Fibroblast of lung (primary cell): ENCODE measurements around the gene SPNS3. TPM values are rescaled to one million over a fixed set of nuclear protein-coding genes. Genes with fewer than 3 reads are reported as not detected.

Source experiments
- DNase-seq, 2 donors: peaks; one replicate each; pipeline versions ENCODE4 v3.0.0 to v3.0.0-alpha.2; 2010; ENCODE audit warnings: low read depth in 2 of 2
- H2AFZ ChIP-seq: 2 replicates; pipeline ENCODE4 v1.5.1; 2012; ENCODE audit warnings: low read length, control low read depth, inconsistent platforms
- H3K27ac ChIP-seq: 2 replicates; pipeline ENCODE4 v1.5.1; 2011; ENCODE audit warnings: low read length, control low read depth; ENCODE audit not compliant: insufficient read depth
- H3K27me3 ChIP-seq: 2 replicates; pipeline ENCODE4 v1.5.1; 2011; ENCODE audit warnings: mild to moderate bottlenecking, low read length; ENCODE audit not compliant: control insufficient read depth, insufficient read depth
- H3K36me3 ChIP-seq: 2 replicates; pipeline ENCODE4 v1.5.1; 2011; ENCODE audit warnings: low read length; ENCODE audit not compliant: control insufficient read depth, insufficient read depth
- H3K4me1 ChIP-seq: 2 replicates; pipeline ENCODE4 v1.5.1; 2011; ENCODE audit warnings: low read length; ENCODE audit not compliant: control insufficient read depth, insufficient read depth; ENCODE audit errors: extremely low read depth
- H3K4me2 ChIP-seq: 2 replicates; pipeline ENCODE4 v1.5.1; 2011; ENCODE audit warnings: low read length, control low read depth; ENCODE audit not compliant: insufficient read depth; ENCODE audit errors: extremely low read depth
- H3K4me3 ChIP-seq, 4 experiments: fragments of 200-600 bp in 1 of 4; sonication (generic) in 1 of 4; replicated peaks in 1 of 4; 2 replicates each; pipeline ENCODE4 v1.5.1; 2011 to 2016; ENCODE audit warnings: low read length in 4 of 4, low read depth in 3 of 4, mild to moderate bottlenecking in 3 of 4, control low read depth in 2 of 4, inconsistent platforms in 1 of 4, mixed read lengths in 1 of 4; ENCODE audit not compliant: insufficient read depth in 1 of 4; ENCODE audit errors: control extremely low read depth in 1 of 4
- H3K79me2 ChIP-seq: 2 replicates; pipeline ENCODE4 v1.5.1; 2012; ENCODE audit warnings: mild to moderate bottlenecking, low read length, inconsistent platforms; ENCODE audit not compliant: control insufficient read depth, insufficient read depth
- H3K9ac ChIP-seq: 2 replicates; pipeline ENCODE4 v1.5.1; 2011; ENCODE audit warnings: mild to moderate bottlenecking, low read length, control low read depth; ENCODE audit not compliant: insufficient read depth
- H3K9me3 ChIP-seq: 2 replicates; pipeline ENCODE4 v1.5.1; 2012; ENCODE audit warnings: low read depth, low read length; ENCODE audit not compliant: control insufficient read depth, insufficient read depth
- H4K20me1 ChIP-seq: 2 replicates; pipeline ENCODE4 v1.5.1; 2011; ENCODE audit warnings: low read length; ENCODE audit not compliant: control insufficient read depth, insufficient read depth; ENCODE audit errors: extremely low read depth
- EZH2 ChIP-seq: IDR thresholded peaks from 2 replicates; pipeline ENCODE4 v1.5.1; 2012; ENCODE audit warnings: low read length, control low read depth, mild to moderate bottlenecking; ENCODE audit errors: missing control alignments
- polyA plus RNA-seq, 2 donors: library from polyadenylated mRNA; depleted of rRNA in 1 of 2; stranded (reverse) in 1 of 2; unstranded in 1 of 2; fragments of >200 nt; gene quantifications; 2 replicates each; pipeline ENCODE4 v1.2.1, GENCODE V29; 2011 to 2012; ENCODE audit warnings: missing spikeins in 1 of 2
- total RNA-seq: library from RNA; depleted of rRNA; stranded (reverse); fragments of >200 nt; gene quantifications from 2 replicates; pipeline ENCODE4 v1.2.1, GENCODE V29; 2014
- TF ChIP-seq, protein P1 (sequence below), 2 donors: IDR thresholded peaks in 1 of 2; conservative IDR thresholded peaks in 1 of 2; 1 replicate in 1 of 2; 2 replicates in 1 of 2; pipeline ENCODE4 v1.5.1; 2011 to 2012; ENCODE audit warnings: low read length in 2 of 2, control low read depth in 1 of 2, inconsistent platforms in 1 of 2, low read depth in 1 of 2, mild to moderate bottlenecking in 1 of 2

The SPNS3 gene
- total and polyA plus RNA-seq, 2 donors (not counting 1 experiment from before 2014, with no cell fraction given) = not detected

DNA sequence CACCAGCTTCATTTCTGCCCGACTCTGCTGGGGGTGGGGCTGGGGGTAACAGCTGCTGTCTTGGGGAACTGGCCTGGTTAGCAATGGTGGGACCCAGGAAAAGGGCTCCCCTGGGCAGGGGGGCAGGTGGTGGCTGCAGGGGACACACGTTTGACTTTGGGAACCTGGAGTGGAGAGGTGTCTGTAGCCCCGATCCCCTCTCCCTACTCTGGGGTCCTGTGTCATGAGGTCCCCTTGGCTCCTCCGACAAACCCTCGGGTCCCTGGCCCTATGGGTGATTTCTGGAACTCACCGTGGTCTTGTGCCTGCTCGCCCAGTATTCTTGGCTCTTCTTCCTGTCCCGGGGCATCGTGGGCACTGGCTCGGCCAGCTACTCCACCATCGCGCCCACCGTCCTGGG is 12.0 kb downstream of the SPNS3 start:
- TF ChIP-seq EZH2 = no peak
- TF ChIP-seq, protein P1, sequence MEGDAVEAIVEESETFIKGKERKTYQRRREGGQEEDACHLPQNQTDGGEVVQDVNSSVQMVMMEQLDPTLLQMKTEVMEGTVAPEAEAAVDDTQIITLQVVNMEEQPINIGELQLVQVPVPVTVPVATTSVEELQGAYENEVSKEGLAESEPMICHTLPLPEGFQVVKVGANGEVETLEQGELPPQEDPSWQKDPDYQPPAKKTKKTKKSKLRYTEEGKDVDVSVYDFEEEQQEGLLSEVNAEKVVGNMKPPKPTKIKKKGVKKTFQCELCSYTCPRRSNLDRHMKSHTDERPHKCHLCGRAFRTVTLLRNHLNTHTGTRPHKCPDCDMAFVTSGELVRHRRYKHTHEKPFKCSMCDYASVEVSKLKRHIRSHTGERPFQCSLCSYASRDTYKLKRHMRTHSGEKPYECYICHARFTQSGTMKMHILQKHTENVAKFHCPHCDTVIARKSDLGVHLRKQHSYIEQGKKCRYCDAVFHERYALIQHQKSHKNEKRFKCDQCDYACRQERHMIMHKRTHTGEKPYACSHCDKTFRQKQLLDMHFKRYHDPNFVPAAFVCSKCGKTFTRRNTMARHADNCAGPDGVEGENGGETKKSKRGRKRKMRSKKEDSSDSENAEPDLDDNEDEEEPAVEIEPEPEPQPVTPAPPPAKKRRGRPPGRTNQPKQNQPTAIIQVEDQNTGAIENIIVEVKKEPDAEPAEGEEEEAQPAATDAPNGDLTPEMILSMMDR (conservative IDR thresholded peaks at IDR 0.05 in 1 of 2, IDR thresholded peaks at IDR 0.05 in 1 of 2; ENCODE audit: low read depth in 1 of 2, low read length in 2 of 2) = no peak
- no peak overlapping the region for H3K4me2 ChIP-seq
- H3K36me3 ChIP-seq = no peaks in the 10 kb centered on the region
- no peaks in the 10 kb centered on the region for H3K79me2 ChIP-seq
- no peak overlapping the region for H2AFZ ChIP-seq
- H3K4me1 ChIP-seq = no peaks in the 10 kb centered on the region
- H3K9ac ChIP-seq = no peak overlapping the region
- H3K27ac ChIP-seq = no peak overlapping the region
- DNase-seq = no peak
- no peak overlapping the region for H3K4me3 ChIP-seq
- H4K20me1 ChIP-seq = no peaks in the 10 kb centered on the region
- H3K9me3 ChIP-seq = no peaks in the 10 kb centered on the region
- peaks cover under 1% of the 10 kb centered on the region for H3K27me3 ChIP-seq

DNA sequence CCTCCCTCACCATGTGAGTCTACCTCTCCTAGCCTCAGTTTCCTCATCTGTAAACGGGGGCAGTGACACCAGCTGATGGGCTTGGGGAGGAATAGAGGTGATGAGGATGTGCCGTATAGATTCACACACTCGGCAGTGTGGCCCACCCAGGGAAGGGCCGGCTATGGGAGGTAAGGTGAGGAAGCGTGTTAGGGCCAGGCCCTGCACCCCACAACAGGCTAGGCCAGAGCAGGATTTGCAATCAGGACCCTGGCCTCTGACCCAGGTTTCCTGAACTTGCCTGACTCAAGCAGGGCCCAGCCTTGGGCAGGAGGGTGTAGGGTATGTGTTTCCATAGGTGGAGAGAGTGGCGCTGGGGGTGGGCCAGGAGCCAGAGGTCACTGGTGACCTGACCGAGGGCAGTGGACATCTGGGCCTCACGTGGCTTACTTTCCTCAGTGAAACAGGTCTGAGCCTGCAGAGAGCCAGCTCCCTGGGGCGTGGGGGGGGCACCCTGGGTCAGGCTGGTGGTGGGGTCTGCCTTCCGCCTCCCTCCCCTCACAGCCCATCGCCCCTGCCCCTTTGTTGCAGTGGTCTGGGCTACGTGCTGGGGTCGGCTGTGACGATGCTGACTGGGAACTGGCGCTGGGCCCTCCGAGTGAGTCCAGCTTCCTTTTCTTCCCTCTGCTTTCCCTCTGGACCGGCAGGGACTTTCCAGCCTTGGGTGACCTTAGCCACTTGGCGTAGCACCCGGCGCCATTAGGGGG is 12.8 kb downstream of the SPNS3 start:
- Histone ChIP-seq H4K20me1 (no peaks in the 10 kb centered on the region), H2AFZ (no peak overlapping the region), H3K4me1 (no peaks in the 10 kb centered on the region), H3K27ac (no peak overlapping the region), H3K9me3 (no peaks in the 10 kb centered on the region), H3K9ac (no peak overlapping the region), H3K27me3 (no peaks in the 10 kb centered on the region), H3K79me2 (no peaks in the 10 kb centered on the region), H3K4me3 (no peak overlapping the region), H3K4me2 (no peak overlapping the region), H3K36me3 (no peaks in the 10 kb centered on the region)
- DNase-seq = no peak
- TF ChIP-seq, protein P1 (conservative IDR thresholded peaks at IDR 0.05 in 1 of 2, IDR thresholded peaks at IDR 0.05 in 1 of 2; ENCODE audit: low read depth in 1 of 2, low read length in 2 of 2) = no peak
- TF ChIP-seq EZH2 = no peak

DNA sequence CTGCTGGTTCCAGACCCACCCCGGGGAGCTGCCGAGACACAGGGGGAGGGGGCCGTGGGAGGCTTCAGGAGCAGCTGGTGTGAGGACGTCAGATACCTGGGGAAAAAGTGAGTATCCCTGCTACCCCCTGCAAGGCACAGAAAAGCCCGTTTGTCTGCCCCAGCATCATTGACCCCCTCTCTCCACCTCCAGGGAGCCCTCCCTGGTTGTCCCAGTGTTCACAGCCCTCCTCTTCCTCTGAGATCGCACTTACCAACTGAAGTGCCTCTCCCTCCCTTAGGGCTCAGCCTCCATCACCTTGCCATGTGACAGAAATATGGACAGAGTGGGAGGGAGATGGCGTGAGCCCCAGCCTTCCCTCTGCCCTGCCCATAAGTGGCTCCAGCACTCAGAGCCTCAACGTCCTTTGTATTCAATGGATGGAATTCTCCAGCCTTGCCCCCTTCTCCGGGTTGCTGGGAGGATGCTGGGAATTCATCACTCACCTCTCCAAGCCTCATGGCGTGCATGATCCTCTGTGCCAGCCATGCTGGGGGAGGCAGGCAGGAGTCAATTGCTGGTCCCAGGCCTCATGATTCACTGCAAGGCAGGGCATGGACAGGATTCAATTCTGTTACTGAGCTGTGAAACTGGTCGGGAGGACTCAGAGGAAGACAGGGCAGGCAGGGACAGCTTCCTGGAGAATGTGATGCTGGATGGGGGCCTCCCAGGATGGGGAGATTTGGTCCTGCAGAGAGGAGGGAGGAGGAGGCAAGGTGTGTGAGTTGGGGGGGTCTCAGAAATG is 14.6 kb downstream of the SPNS3 start:
- H3K27ac ChIP-seq = no peak overlapping the region
- no peak overlapping the region for H2AFZ ChIP-seq
- H3K4me1 ChIP-seq = no peaks in the 10 kb centered on the region
- no peaks in the 10 kb centered on the region for H3K27me3 ChIP-seq
- H3K9ac ChIP-seq = no peak overlapping the region
- TF ChIP-seq EZH2 = no peak
- TF ChIP-seq, protein P1 (conservative IDR thresholded peaks at IDR 0.05 in 1 of 2, IDR thresholded peaks at IDR 0.05 in 1 of 2; ENCODE audit: low read depth in 1 of 2, low read length in 2 of 2) = no peak
- no peaks in the 10 kb centered on the region for H3K79me2 ChIP-seq
- H3K9me3 ChIP-seq = no peaks in the 10 kb centered on the region
- DNase-seq = no peak
- no peak overlapping the region for H3K4me2 ChIP-seq
- no peak overlapping the region for H3K4me3 ChIP-seq
- no peaks in the 10 kb centered on the region for H4K20me1 ChIP-seq
- H3K36me3 ChIP-seq = no peaks in the 10 kb centered on the region
